Measurements from ENCODE around the gene MAGOH. TPM values are rescaled to one million over a fixed set of nuclear protein-coding genes. Genes with fewer than 3 reads are reported as not detected.

The MAGOH gene
- total and polyA plus RNA-seq, 9 of the 15 experiments (the other 6 are each of a cell fraction or from before 2014, with no cell fraction given): 102 to 342 (median 135) TPM

DNA sequence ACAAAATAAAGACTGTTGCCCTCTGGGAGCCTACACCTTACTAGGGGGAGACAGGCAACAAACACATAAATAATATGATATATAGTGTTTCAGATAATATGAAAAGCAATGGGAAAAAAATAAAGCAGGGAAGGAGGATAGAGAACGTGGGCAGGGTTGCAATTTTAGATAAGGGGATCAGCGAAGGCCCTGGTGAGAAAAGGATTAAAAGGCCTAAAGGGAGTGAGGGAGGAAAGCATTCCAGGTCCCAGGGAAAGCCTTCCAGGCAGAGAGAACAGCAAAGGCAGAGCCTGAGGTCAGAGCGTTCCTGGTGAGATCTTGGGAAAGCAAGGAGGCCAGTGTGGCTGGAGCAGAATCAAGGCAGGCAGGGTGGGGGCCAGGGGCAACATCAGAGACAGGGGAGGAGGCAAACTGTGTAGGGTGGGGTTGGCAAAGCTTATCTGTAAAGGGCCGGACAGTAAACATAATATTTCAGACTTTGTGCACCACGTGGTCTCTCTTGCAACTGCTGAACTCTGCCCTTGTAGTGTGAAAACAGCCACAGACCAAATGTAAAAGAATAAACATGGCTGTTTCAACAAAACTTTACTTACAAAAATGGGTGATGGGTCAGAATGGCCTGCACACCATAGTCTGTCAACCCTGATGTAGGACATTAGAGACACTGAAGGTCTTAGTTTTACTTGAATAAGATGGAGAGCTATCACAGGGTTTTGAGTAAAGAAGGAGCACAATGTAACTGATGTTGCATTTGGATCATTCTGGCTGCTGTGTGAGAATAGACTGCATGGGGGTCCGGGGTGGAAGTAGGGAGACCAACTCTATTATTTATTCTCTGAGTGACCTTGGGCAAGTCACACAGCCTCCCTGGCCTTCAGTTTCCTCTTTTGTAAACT lies 55.0 kb downstream of the MAGOH start (continued):
- TF ChIP-seq ZBTB7A (IDR thresholded peaks at IDR 0.05; ENCODE audit: borderline replicate concordance, control insufficient read depth, low read depth, low read length) (peak; percentile 45; the same call in 1 of the 2 replicates), SNRNP70 (optimal IDR thresholded peaks at IDR 0.05; ENCODE audit: low read depth, low read length) (no peak), HMBOX1 (IDR thresholded peaks at IDR 0.05) (peak; percentile 61), ZBED1 (IDR thresholded peaks at IDR 0.05) (no peak), OTX1 (CRISPR knock-in tag; IDR thresholded peaks at IDR 0.05) (peak; percentile 47; the same call in 1 of the 2 replicates), TSHZ1 (CRISPR knock-in tag; IDR thresholded peaks at IDR 0.05) (no peak), ZNF79 (CRISPR knock-in tag; IDR thresholded peaks at IDR 0.05; ENCODE audit: low read depth) (no peak)
- TF ChIP-seq, protein P1, sequence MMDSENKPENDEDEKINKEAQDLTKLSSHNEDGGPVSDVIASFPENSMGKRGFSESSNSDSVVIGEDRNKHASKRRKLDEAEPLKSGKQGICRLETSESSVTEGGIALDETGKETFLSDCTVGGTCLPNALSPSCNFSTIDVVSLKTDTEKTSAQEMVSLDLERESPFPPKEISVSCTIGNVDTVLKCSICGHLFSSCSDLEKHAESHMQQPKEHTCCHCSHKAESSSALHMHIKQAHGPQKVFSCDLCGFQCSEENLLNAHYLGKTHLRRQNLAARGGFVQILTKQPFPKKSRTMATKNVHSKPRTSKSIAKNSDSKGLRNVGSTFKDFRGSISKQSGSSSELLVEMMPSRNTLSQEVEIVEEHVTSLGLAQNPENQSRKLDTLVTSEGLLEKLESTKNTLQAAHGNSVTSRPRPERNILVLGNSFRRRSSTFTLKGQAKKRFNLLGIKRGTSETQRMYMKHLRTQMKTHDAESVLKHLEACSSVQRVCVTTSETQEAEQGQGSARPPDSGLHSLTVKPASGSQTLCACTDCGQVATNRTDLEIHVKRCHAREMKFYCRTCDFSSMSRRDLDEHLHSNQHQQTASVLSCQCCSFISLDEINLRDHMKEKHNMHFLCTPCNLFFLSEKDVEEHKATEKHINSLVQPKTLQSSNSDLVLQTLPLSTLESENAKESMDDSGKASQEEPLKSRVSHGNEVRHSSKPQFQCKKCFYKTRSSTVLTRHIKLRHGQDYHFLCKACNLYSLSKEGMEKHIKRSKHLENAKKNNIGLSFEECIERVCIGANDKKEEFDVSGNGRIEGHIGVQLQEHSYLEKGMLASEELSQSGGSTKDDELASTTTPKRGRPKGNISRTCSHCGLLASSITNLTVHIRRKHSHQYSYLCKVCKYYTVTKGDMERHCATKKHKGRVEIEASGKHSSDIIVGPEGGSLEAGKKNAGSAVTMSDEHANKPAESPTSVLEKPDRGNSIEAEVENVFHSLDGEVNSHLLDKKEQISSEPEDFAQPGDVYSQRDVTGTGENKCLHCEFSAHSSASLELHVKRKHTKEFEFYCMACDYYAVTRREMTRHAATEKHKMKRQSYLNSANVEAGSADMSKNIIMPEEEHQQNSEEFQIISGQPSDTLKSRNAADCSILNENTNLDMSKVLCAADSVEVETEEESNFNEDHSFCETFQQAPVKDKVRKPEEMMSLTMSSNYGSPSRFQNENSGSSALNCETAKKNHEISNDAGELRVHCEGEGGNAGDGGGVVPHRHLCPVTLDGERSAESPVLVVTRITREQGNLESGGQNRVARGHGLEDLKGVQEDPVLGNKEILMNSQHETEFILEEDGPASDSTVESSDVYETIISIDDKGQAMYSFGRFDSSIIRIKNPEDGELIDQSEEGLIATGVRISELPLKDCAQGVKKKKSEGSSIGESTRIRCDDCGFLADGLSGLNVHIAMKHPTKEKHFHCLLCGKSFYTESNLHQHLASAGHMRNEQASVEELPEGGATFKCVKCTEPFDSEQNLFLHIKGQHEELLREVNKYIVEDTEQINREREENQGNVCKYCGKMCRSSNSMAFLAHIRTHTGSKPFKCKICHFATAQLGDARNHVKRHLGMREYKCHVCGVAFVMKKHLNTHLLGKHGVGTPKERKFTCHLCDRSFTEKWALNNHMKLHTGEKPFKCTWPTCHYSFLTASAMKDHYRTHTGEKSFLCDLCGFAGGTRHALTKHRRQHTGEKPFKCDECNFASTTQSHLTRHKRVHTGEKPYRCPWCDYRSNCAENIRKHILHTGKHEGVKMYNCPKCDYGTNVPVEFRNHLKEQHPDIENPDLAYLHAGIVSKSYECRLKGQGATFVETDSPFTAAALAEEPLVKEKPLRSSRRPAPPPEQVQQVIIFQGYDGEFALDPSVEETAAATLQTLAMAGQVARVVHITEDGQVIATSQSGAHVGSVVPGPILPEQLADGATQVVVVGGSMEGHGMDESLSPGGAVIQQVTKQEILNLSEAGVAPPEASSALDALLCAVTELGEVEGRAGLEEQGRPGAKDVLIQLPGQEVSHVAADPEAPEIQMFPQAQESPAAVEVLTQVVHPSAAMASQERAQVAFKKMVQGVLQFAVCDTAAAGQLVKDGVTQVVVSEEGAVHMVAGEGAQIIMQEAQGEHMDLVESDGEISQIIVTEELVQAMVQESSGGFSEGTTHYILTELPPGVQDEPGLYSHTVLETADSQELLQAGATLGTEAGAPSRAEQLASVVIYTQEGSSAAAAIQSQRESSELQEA (IDR thresholded peaks at IDR 0.05; ENCODE audit: low read depth): no peak
- TF ChIP-seq, protein P2, sequence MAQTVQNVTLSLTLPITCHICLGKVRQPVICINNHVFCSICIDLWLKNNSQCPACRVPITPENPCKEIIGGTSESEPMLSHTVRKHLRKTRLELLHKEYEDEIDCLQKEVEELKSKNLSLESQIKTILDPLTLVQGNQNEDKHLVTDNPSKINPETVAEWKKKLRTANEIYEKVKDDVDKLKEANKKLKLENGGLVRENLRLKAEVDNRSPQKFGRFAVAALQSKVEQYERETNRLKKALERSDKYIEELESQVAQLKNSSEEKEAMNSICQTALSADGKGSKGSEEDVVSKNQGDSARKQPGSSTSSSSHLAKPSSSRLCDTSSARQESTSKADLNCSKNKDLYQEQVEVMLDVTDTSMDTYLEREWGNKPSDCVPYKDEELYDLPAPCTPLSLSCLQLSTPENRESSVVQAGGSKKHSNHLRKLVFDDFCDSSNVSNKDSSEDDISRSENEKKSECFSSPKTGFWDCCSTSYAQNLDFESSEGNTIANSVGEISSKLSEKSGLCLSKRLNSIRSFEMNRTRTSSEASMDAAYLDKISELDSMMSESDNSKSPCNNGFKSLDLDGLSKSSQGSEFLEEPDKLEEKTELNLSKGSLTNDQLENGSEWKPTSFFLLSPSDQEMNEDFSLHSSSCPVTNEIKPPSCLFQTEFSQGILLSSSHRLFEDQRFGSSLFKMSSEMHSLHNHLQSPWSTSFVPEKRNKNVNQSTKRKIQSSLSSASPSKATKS (CRISPR knock-in tag; IDR thresholded peaks at IDR 0.05): no peak

Measured in K562 (cell line).